HL-60/S4 (cell line): ENCODE data around the gene SUMO1.

Source experiments
- in situ Hi-C: fragments of 300-500 bp; cut with MboI; formaldehyde crosslinking; loops from 2 replicates; pipeline ENCODE4 v1.14.3; 2022; ENCODE audit warnings: low sequenced_read_pairs

The SUMO1 gene

DNA sequence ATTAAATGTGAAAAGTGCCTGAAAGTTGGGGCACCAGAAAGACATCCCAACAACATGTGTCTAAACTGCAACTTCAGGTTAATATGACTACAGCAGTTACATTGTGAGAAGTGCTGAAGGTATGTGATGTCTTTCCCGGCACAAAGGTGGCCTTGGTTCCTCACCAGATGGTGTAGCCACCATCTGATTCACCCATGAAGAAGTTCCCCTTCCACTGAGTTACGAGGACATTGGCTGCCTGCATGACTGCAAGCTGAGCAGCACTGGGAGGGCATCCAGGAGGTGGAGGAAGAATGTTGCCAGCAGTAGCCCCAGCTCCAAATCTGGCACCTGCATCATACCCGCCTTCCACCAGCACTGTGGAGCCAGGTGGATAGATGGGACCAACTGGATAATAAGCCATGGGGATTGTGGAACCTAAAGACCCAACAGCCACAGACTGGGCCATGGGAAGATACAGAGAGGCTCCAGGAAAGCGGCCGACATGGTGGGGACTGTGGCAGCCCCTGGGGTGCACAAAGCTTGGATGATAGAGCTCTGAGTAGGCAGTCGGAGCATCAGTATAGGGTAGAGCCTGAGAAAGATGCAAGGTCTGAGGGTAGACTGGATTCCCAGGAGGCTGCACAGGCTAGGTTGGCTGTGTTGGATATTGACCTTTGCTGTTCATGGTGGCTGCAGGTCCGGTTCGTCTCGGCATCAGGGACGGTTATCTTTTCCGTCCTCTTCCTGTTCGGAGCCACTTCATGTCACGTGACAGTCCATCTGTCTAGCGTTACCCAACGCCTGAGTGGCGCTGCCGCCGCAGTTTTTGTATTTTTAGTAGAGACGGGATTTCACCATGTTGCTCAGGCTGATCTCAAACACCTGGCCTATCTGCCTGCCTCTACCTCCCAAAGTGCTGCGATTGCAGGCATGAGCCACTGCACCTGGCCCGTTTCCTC is 36.9 kb downstream of the SUMO1 start:
- in situ Hi-C loops, result no loop called here

- in situ Hi-C loops, result loop anchor here (25.0 kb wide), 1 partner anchor 334 kb away; no protein-coding TSS in a partner anchor
These were observed 41.7 kb downstream of the SUMO1 start for GRCh38 chr2:202196727-202197126.

GRCh38 chr2:202194418-202194817 is 44.0 kb downstream of the SUMO1 start:
- in situ Hi-C loops, result loop anchor here (25.0 kb wide), 1 partner anchor 332 kb away; no protein-coding TSS in a partner anchor

DNA sequence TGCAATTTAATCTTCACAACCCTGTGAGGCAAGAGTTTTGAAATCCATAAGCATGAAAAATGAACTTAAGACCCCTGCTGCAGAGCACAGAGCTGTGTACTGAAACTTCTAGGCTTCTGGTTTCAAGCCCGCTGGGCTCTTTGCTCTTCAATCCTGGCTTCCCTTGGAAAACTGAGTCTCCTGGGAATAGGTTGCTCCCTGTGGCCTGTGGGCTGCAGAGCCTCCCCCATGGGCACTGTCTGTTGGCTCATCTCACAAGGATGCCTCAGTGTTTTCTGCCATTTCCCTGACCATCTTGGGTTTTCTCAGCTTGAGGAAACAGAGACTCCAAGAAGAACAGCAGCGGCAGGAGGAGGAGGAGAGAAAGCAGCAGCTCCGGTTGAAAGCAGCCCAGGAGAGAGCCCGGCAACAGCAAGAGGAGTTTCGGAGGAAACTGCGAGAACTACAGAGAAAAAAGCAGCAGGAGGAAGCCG is 44.5 kb downstream of the SUMO1 start:
- in situ Hi-C loops, result loop anchor here (25.0 kb wide), 1 partner anchor 332 kb away; no protein-coding TSS in a partner anchor

DNA sequence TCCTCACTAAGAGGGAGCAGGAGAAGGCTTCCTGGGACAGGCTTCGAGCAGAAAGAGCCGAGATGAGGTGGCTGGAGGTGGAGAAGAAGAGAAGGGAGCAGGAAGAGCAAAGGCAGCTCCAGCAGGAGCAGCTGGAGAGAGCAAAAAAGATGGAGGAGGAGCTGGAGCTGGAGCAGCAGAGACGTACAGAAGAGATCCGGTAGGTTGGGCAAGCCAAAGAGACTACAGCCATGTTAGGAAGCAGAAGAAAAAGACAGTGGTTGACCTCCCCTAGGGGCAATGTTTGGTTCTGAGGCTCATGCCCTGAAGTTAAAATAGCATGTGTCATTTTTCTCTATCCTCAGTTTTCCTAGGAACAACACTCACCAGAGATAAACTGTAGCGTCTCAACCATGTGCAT is 45.1 kb downstream of the SUMO1 start:
- in situ Hi-C loops, result loop anchor here (25.0 kb wide), 1 partner anchor 331 kb away; no protein-coding TSS in a partner anchor

- in situ Hi-C loops, result loop anchor here (25.0 kb wide), 1 partner anchor 325 kb away; no protein-coding TSS in a partner anchor
These were observed 50.8 kb downstream of the SUMO1 start for GRCh38 chr2:202187570-202187969.

DNA sequence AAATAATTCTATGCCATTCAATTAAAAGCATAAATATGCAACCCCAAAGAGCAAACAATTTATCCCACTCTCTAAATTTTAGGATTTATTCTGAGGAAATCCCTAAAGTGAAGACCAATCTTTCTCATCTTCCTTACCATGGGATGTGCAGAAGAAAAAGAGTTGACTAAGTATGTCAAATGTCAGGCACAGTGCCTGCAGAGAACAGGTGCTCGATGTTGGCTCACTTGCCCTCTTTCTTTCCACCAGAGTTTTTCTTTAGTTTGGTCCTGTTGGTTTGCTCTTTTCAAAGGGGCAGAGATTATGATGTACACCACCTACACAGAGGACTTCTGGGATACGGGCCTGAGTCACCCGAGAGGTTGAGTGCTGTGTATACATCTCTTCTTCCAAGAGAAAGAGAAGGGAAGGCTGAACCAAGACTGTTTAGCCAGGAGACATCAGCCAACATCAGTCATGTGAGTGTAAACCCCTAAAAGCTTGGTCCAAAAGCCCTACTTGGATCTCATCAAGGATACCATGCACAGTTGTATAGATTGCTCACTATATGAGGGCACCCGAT is 51.7 kb downstream of the SUMO1 start:
- in situ Hi-C loops, result loop anchor here (25.0 kb wide), 1 partner anchor 324 kb away; no protein-coding TSS in a partner anchor

DNA sequence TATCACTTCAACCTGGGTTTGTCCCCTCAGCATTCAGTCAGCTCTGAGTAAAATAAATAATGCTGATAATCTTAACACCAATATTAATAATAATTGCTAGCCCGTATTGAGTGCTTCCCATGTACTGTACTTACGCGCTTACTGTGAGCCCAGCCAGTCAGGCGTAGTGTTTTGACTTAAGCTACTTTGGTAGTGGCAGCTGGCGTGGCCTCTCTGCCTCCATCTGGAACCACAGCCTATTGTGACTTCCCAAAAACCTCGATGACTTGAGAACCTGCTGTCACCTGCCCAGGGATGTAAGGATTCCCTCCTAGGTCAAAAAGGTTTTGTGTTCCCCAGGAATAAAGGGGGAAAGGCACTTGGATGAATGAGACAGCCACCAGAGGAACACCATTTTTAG is 53.2 kb downstream of the SUMO1 start:
- in situ Hi-C loops, result loop anchor here (25.0 kb wide), 1 partner anchor 323 kb away; no protein-coding TSS in a partner anchor

DNA sequence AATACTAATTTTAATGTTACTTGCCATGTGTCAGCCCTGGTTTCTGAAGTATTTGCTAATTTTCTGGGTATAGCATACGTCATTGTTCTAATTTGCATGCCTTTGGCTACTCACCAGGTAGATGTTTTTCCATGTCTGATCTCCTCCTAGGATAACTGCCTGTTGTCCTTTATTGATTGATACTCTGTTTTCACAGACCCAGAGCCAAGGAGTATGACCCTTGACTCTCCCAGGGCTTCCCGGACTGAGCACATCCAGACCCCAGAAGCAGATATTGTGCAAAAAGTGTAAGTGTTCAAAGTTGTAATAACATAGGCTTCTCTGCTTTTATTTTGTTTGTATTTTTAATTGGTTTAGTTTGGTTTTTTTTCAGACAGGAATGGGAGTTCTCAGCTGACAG is 53.8 kb downstream of the SUMO1 start:
- in situ Hi-C loops, result loop anchor here (25.0 kb wide), 1 partner anchor 322 kb away; no protein-coding TSS in a partner anchor

GRCh38 chr2:202178346-202178958 is 59.9 kb downstream of the SUMO1 start:
- in situ Hi-C loops, result loop anchor here (25.0 kb wide), 1 partner anchor 316 kb away; no protein-coding TSS in a partner anchor

GRCh38 chr2:202172439-202173211 is 65.8 kb downstream of the SUMO1 start:
- in situ Hi-C loops, result no loop called here

DNA sequence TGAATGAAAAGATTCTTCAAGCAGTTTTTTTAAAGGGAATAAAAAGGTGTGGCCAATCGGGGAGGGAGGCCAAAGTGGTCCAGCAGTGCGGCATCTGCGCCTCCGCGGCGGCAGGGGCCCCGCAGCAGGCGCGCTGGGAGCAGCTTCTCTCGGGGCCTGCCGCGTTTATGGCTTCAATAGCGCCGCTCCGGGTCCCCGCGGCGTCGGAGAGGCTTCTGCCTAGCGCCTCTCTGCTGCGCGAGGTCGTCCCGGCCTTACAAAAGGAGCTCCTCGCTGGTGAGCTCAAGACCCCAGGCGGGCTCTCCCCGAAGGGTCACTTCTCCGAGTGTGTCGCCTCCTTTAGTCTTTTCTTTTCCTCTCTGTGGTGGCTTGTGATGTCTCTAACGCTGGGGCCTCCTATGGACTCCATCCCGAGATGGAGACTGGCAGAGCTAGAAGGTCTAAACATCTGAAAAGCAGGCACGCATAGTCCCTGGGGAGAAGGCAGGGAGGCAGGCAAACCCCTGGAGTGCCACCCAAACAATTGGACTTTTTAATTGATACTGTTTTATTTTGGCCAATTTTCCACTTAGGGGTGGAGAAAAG is 67.1 kb downstream of the SUMO1 start:
- in situ Hi-C loops, result no loop called here

GRCh38 chr2:202169832-202170424 is 68.5 kb downstream of the SUMO1 start:
- in situ Hi-C loops, result no loop called here

GRCh38 chr2:202169131-202169530 is 69.3 kb downstream of the SUMO1 start:
- in situ Hi-C loops, result no loop called here

GRCh38 chr2:202165945-202166344 is 72.5 kb downstream of the SUMO1 start:
- in situ Hi-C loops, result no loop called here

GRCh38 chr2:202165208-202165607 is 73.2 kb downstream of the SUMO1 start:
- in situ Hi-C loops, result no loop called here

DNA sequence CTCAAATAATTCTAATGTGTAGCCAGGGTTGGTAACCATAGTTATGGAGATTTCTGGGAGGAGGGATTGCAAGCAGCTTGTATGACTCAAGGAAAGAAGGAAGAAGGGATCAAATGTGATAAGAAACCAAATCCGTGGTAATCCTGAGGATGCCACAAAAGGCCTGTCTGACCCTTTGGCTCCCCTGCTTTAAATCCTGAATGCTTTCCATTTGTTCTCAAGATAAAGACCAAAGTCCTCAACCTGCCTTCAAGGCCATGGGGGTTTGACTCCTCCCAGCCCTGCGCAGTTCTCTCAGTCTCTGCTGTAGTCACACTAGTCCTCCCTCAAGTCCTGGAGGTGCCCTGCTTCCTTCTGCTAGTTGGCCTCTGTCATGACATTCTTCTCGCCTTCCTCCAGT is 74.0 kb downstream of the SUMO1 start:
- in situ Hi-C loops, result no loop called here

GRCh38 chr2:202161151-202161835 is 77.1 kb downstream of the SUMO1 start:
- in situ Hi-C loops, result no loop called here

DNA sequence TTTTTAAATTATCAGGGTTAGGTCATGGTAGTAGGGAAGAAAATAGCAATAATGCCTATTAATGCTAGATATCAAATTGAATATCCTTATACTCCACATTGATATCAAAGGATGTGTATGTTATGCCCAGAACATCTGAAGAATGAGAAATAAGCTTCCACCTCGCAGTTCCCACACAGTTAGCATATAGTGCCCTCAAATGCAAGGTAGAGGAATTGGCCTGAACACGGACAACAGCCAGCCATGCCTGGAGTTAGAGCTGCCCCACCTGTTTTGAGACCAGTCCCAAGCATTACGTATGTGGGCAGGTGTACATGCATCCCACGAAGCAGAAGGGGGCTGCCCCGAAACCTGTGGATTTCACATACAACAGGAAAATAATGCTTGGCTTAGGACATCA is 79.6 kb downstream of the SUMO1 start:
- in situ Hi-C loops, result no loop called here
